HL-60 (cell line): ENCODE data around the gene PARD3.

Experiments
- DNase-seq, 2 experiments: peaks; one replicate each; pipeline ENCODE4 v3.0.0-alpha.2; 2010 to 2020; ENCODE audit warnings: low read depth in 1 of 2, low spot score in 1 of 2
- H3K27ac ChIP-seq: fragments of 250-450 bp; sonication (Bioruptor Pico); replicated peaks from 2 replicates; pipeline ENCODE4 v1.5.1; 2020; ENCODE audit warnings: mild to moderate bottlenecking, moderate library complexity
- H3K27me3 ChIP-seq: fragments of 250-450 bp; sonication (Bioruptor Pico); 2 replicates; pipeline ENCODE4 v1.5.1; 2021; ENCODE audit warnings: mild to moderate bottlenecking, moderate library complexity; ENCODE audit not compliant: insufficient read depth, poor library complexity, severe bottlenecking
- H3K4me3 ChIP-seq: replicated peaks from 2 replicates; pipeline ENCODE4 v1.5.1; 2011; ENCODE audit warnings: mild to moderate bottlenecking, control low read depth, low read length; ENCODE audit not compliant: insufficient read depth
- GABPA ChIP-seq: IDR thresholded peaks from 2 replicates; pipeline ENCODE4 v1.6.1; 2012; ENCODE audit warnings: low read depth
- POLR2AphosphoS5 ChIP-seq: IDR thresholded peaks from 2 replicates; pipeline ENCODE4 v1.6.1; 2012; ENCODE audit warnings: low read depth
- SPI1 ChIP-seq: IDR thresholded peaks from 2 replicates; pipeline ENCODE4 v1.6.1; 2012; ENCODE audit warnings: low read depth, mild to moderate bottlenecking, borderline replicate concordance
- TF ChIP-seq, protein P1 (sequence below): IDR thresholded peaks from one replicate; pipeline ENCODE4 v1.5.1; 2011; ENCODE audit warnings: low read length, control low read depth, inconsistent platforms; ENCODE audit not compliant: insufficient read depth
- TF ChIP-seq, protein P2 (sequence below): IDR thresholded peaks from 2 replicates; pipeline ENCODE4 v1.6.1; 2012; ENCODE audit warnings: low read depth; ENCODE audit not compliant: insufficient replicate concordance

Gene PARD3

DNA sequence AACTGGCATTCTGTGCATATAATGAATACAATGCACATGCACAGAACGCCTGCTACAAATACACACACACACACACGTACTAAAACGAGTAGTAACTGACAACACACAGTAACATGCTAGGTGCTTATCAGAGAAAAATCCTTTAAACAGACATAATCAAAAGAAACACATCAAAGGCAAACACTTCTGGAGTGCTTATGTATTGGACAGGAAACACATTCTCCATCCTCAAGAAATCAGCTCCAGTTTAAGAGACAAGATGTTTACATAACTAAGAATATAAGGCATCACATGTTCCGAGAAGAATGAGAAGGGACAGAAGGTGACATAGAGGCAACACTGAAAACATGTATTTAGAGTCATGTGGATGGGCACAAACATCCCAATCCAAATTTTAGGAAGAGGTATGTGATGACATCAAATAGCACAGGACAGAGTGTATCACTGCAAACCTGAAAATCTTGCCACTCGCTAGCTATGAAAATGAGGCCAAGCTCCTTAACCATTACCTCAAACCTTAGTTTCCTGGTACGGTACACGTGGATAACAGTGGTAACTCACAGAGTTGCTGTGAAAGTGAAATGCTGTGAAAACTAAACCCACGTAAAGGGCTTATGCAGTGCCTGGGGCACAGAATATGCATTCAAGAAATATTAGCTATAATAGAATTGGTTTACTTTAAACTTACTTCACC lies 619.6 kb downstream of the PARD3 start:
- no peaks in the 10 kb centered on the region for H3K27me3 ChIP-seq
- TF ChIP-seq POLR2AphosphoS5 (no peak), SPI1 (no peak), GABPA (no peak)
- TF ChIP-seq, protein P1, sequence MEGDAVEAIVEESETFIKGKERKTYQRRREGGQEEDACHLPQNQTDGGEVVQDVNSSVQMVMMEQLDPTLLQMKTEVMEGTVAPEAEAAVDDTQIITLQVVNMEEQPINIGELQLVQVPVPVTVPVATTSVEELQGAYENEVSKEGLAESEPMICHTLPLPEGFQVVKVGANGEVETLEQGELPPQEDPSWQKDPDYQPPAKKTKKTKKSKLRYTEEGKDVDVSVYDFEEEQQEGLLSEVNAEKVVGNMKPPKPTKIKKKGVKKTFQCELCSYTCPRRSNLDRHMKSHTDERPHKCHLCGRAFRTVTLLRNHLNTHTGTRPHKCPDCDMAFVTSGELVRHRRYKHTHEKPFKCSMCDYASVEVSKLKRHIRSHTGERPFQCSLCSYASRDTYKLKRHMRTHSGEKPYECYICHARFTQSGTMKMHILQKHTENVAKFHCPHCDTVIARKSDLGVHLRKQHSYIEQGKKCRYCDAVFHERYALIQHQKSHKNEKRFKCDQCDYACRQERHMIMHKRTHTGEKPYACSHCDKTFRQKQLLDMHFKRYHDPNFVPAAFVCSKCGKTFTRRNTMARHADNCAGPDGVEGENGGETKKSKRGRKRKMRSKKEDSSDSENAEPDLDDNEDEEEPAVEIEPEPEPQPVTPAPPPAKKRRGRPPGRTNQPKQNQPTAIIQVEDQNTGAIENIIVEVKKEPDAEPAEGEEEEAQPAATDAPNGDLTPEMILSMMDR: no peak
- TF ChIP-seq, protein P2, sequence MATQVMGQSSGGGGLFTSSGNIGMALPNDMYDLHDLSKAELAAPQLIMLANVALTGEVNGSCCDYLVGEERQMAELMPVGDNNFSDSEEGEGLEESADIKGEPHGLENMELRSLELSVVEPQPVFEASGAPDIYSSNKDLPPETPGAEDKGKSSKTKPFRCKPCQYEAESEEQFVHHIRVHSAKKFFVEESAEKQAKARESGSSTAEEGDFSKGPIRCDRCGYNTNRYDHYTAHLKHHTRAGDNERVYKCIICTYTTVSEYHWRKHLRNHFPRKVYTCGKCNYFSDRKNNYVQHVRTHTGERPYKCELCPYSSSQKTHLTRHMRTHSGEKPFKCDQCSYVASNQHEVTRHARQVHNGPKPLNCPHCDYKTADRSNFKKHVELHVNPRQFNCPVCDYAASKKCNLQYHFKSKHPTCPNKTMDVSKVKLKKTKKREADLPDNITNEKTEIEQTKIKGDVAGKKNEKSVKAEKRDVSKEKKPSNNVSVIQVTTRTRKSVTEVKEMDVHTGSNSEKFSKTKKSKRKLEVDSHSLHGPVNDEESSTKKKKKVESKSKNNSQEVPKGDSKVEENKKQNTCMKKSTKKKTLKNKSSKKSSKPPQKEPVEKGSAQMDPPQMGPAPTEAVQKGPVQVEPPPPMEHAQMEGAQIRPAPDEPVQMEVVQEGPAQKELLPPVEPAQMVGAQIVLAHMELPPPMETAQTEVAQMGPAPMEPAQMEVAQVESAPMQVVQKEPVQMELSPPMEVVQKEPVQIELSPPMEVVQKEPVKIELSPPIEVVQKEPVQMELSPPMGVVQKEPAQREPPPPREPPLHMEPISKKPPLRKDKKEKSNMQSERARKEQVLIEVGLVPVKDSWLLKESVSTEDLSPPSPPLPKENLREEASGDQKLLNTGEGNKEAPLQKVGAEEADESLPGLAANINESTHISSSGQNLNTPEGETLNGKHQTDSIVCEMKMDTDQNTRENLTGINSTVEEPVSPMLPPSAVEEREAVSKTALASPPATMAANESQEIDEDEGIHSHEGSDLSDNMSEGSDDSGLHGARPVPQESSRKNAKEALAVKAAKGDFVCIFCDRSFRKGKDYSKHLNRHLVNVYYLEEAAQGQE: no peak
- no peak overlapping the region for H3K27ac ChIP-seq
- H3K4me3 ChIP-seq: no peak overlapping the region
- DNase-seq: no peak

DNA sequence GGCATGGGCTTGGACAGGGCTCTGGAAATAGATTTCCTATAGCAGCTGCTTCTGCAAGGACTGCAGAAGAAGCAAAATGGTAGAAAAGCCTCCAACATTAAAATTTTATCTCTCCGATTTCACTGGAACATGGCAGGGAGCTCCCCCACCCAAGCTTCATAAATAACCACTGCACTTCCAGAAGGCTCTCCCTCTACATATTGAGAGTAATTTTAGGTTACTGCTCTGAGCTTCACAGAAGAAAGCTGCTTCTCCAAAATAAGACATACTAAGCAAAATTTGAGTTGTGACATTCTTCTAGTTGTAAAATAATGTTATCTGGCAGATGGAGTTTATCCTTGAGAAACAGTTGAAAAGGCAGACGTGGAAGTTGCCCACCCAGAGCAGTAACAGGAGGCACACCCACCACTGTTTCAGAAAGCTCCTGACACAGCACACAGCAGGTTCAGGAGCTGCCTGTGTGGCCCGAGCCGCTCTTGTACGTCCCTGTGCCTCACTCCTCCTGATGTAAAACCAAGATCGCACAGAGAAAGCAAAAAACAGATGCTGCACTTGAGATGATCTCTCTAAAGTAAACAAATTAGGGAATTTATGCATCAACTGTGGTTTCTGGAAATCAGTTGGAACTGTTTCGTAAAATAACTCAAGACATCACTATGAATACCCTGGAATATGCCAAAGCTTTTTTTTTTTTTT lies 621.0 kb downstream of the PARD3 start:
- Histone ChIP-seq H3K27me3 (no peaks in the 10 kb centered on the region), H3K27ac (no peak overlapping the region), H3K4me3 (no peak overlapping the region)
- DNase-seq: no peak
- TF ChIP-seq, protein P1: no peak
- TF ChIP-seq, protein P2: no peak
- no peak for TF ChIP-seq SPI1
- no peak for TF ChIP-seq GABPA
- no peak for TF ChIP-seq POLR2AphosphoS5

DNA sequence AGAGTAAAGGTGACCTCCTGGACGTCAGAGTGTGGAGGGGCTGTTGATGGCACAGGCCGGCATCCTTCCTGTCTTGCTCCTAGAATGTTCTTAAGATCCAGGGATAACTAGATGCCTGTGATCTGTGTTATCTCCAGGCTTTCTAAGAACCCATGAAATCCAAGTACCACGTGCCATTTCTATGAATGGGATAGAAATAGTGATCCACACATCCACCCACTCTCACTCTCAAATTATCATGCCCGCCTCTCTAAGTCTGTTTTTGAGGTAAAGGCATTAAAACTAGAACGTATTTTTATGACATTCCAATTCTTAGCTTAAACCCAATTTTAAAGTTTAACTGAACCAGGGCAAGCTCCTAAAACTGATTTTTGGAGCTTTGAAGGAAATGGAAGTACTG lies 622.5 kb downstream of the PARD3 start:
- TF ChIP-seq POLR2AphosphoS5: no peak
- no peak for TF ChIP-seq GABPA
- TF ChIP-seq, protein P2: no peak
- TF ChIP-seq, protein P1: no peak
- TF ChIP-seq SPI1: no peak
- no peaks in the 10 kb centered on the region for H3K27me3 ChIP-seq
- H3K4me3 ChIP-seq: no peak overlapping the region
- no peak for DNase-seq
- no peak overlapping the region for H3K27ac ChIP-seq
